Upper lobe of right lung (tissue), 1 donor: ENCODE measurements around the gene LARGE1. TPM values are rescaled to one million over a fixed set of nuclear protein-coding genes. Genes with fewer than 3 reads are reported as not detected.

Experiments used
- ATAC-seq: fragments of 200-7000 bp; cut with Tn5 transposase; one replicate; pipeline ENCODE4 v1.9.1; 2020; ENCODE audit warnings: mild to moderate bottlenecking, moderate library complexity
- DNase-seq: peaks from one replicate; pipeline ENCODE4 v3.0.0-alpha.2; 2020
- H3K27ac ChIP-seq: fragments of 200-600 bp; one replicate; pipeline ENCODE4 v1.8.0; 2022
- H3K27me3 ChIP-seq: fragments of 200-600 bp; one replicate; pipeline ENCODE4 v1.8.0; 2022; ENCODE audit warnings: mild to moderate bottlenecking
- H3K36me3 ChIP-seq: fragments of 200-600 bp; one replicate; pipeline ENCODE4 v1.8.0; 2022
- H3K4me1 ChIP-seq: fragments of 200-600 bp; one replicate; pipeline ENCODE4 v1.8.0; 2022
- H3K4me3 ChIP-seq: fragments of 200-600 bp; one replicate; pipeline ENCODE4 v1.8.0; 2022; ENCODE audit warnings: mild to moderate bottlenecking
- H3K9me3 ChIP-seq: fragments of 200-600 bp; one replicate; pipeline ENCODE4 v1.8.0; 2022
- CTCF ChIP-seq: fragments of 200-600 bp; IDR thresholded peaks from one replicate; pipeline ENCODE4 v1.8.0; 2022; ENCODE audit warnings: antibody characterized with exemption
- intact Hi-C: fragments of 100-400 bp; cut with DNase I; formaldehyde crosslinking; loops from one replicate; pipeline ENCODE4 v1.11.0; 2022
- total RNA-seq: library from RNA; stranded (reverse); fragmentation: NEBNext Ultra II Directional; extraction: Animal tissue kit (Norgen Biotek cat#: 25700); gene quantifications from one replicate; pipeline ENCODE4 v1.2.1, GENCODE V29; 2021
- donor health status: DM: no; HTN: yes; CAD: no; lungs with severe emphysema.

LARGE1 gene
- total RNA-seq, 1 donor from 2014 or later, result 33.5 TPM

GRCh38 chr22:33393432-33393831, 526.8 kb downstream of the LARGE1 start:
- DNase-seq (no peak), ATAC-seq (no peak)
- Histone ChIP-seq H3K4me1 (no peaks in the 10 kb centered on the region), H3K4me3 (no peak overlapping the region), H3K27ac (no peak overlapping the region), H3K9me3 (no peaks in the 10 kb centered on the region), H3K27me3 (no peaks in the 10 kb centered on the region), H3K36me3 (no peaks in the 10 kb centered on the region)
- no peak for TF ChIP-seq CTCF
- intact Hi-C loops, result no loop called here

GRCh38 chr22:33391298-33391697, 529.0 kb downstream of the LARGE1 start:
- DNase-seq (no peak), ATAC-seq (no peak)
- H3K4me1 ChIP-seq, result no peaks in the 10 kb centered on the region
- no peaks in the 10 kb centered on the region for H3K36me3 ChIP-seq
- no peaks in the 10 kb centered on the region for H3K9me3 ChIP-seq
- no peak overlapping the region for H3K4me3 ChIP-seq
- TF ChIP-seq CTCF, result no peak
- no peak overlapping the region for H3K27ac ChIP-seq
- H3K27me3 ChIP-seq, result no peaks in the 10 kb centered on the region
- intact Hi-C loops, result no loop called here

- no peak for TF ChIP-seq CTCF
- no peak overlapping the region for H3K4me3 ChIP-seq
- H3K27ac ChIP-seq, result no peak overlapping the region
- no peaks in the 10 kb centered on the region for H3K27me3 ChIP-seq
- H3K9me3 ChIP-seq, result no peaks in the 10 kb centered on the region
- no peaks in the 10 kb centered on the region for H3K4me1 ChIP-seq
- intact Hi-C loops, result no loop called here
- ATAC-seq (no peak), DNase-seq (no peak)
- H3K36me3 ChIP-seq, result no peaks in the 10 kb centered on the region
Measured at GRCh38 chr22:33389936-33390335, 530.3 kb downstream of the LARGE1 start.

GRCh38 chr22:33386270-33386669, 534.0 kb downstream of the LARGE1 start:
- Histone ChIP-seq H3K4me3 (no peak overlapping the region), H3K9me3 (no peaks in the 10 kb centered on the region), H3K36me3 (no peaks in the 10 kb centered on the region), H3K27ac (no peak overlapping the region), H3K27me3 (no peaks in the 10 kb centered on the region), H3K4me1 (no peaks in the 10 kb centered on the region)
- TF ChIP-seq CTCF, result no peak
- intact Hi-C loops, result no loop called here
- ATAC-seq (no peak), DNase-seq (no peak)

GRCh38 chr22:33385611-33386010, 534.7 kb downstream of the LARGE1 start:
- intact Hi-C loops, result no loop called here
- no peak for TF ChIP-seq CTCF

GRCh38 chr22:33382436-33382835, 537.8 kb downstream of the LARGE1 start:
- no peak overlapping the region for H3K4me3 ChIP-seq
- no peak for DNase-seq
- no peaks in the 10 kb centered on the region for H3K4me1 ChIP-seq
- TF ChIP-seq CTCF, result no peak
- no peaks in the 10 kb centered on the region for H3K27me3 ChIP-seq
- peaks cover 6% of the 10 kb centered on the region for H3K9me3 ChIP-seq
- no peaks in the 10 kb centered on the region for H3K36me3 ChIP-seq
- no peak overlapping the region for H3K27ac ChIP-seq
- no peak for ATAC-seq
- intact Hi-C loops, result no loop called here

More at GRCh38 chr22:33385611-33386010, 534.7 kb downstream of the LARGE1 start:
- H3K36me3 ChIP-seq, result no peaks in the 10 kb centered on the region
- no peak for ATAC-seq
- H3K27me3 ChIP-seq, result no peaks in the 10 kb centered on the region
- no peaks in the 10 kb centered on the region for H3K4me1 ChIP-seq
- no peak overlapping the region for H3K27ac ChIP-seq
- DNase-seq, result no peak
- H3K9me3 ChIP-seq, result no peaks in the 10 kb centered on the region
- H3K4me3 ChIP-seq, result no peak overlapping the region
